AG09309 (cell line): ENCODE measurements around the gene JARID2.

ENCODE experiments used
- DNase-seq: peaks from one replicate; pipeline ENCODE4 v3.0.0-alpha.2; 2010; ENCODE audit warnings: low read depth
- H3K4me3 ChIP-seq: 2 replicates; pipeline ENCODE4 v1.5.1; 2011; ENCODE audit warnings: mild to moderate bottlenecking, low read depth, low read length, moderate library complexity; ENCODE audit not compliant: control insufficient read depth
- CTCF ChIP-seq: IDR thresholded peaks from 2 replicates; pipeline ENCODE4 v1.5.1; 2011; ENCODE audit warnings: mild to moderate bottlenecking, low read depth, low read length, inconsistent platforms; ENCODE audit not compliant: insufficient read depth, control insufficient read depth; ENCODE audit errors: missing control alignments

The JARID2 gene

GRCh38 chr6:15435468-15435867, 189.6 kb downstream of the JARID2 start:
- TF ChIP-seq CTCF = no peak
- H3K4me3 ChIP-seq = no peak overlapping the region
- no peak for DNase-seq

- H3K4me3 ChIP-seq = no peak overlapping the region
- no peak for TF ChIP-seq CTCF
- DNase-seq = no peak
Observed at GRCh38 chr6:15436451-15436850, 190.6 kb downstream of the JARID2 start.

- DNase-seq = no peak
- no peak overlapping the region for H3K4me3 ChIP-seq
- no peak for TF ChIP-seq CTCF
Observed at GRCh38 chr6:15437090-15437635, 191.3 kb downstream of the JARID2 start.

GRCh38 chr6:15439410-15440025, 193.6 kb downstream of the JARID2 start:
- DNase-seq = no peak
- no peak for TF ChIP-seq CTCF
- H3K4me3 ChIP-seq = no peak overlapping the region

DNA sequence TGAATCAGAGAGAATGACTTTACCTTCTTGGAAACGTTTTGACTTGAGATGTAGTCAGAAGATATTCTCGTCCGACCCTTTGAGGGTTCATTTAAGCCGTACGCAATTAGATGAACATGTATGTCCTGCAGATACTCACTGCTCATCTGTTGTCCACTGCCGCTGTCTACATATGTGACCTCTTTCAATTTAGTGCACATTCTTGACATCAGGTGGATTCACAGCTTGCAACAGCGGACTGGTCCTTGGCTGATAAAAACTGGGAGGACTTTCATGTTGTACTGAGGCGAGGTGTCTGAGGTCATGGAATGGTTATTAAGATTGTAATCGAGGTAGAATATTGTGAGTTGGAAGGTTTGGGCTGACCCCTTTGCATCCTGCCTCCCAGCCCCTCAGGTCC, 194.2 kb downstream of the JARID2 start:
- no peak overlapping the region for H3K4me3 ChIP-seq
- DNase-seq = no peak
- no peak for TF ChIP-seq CTCF

- H3K4me3 ChIP-seq = no peak overlapping the region
- DNase-seq = peak; percentile 54
- TF ChIP-seq CTCF = peak; percentile 86
Observed at GRCh38 chr6:15441215-15441868, 195.5 kb downstream of the JARID2 start.
